Measurements from ENCODE around the gene SGF29.

SGF29 gene

GRCh38 chr16:28589069-28589468 lies 35.3 kb downstream of the SGF29 start:
- Histone ChIP-seq H2BK5ac (ENCODE audit: low read length) (no peak overlapping the region), H3K4me1 (ENCODE audit: control insufficient read depth, low read depth, low read length) (no peaks in the 10 kb centered on the region), H3K4me3 (ENCODE audit: low read length) (no peak overlapping the region), H3K56ac (ENCODE audit: low read length) (no peak overlapping the region), H3K27me3 (ENCODE audit: insufficient read depth, low read length, poor library complexity) (no peaks in the 10 kb centered on the region), H3K79me2 (ENCODE audit: control insufficient read depth, insufficient read depth, low read length) (no peaks in the 10 kb centered on the region), H3K23ac (ENCODE audit: low read length) (no peak overlapping the region), H3K36me3 (ENCODE audit: control insufficient read depth, insufficient read depth, low read length) (no peaks in the 10 kb centered on the region), H3K4me2 (ENCODE audit: low read length) (no peak overlapping the region), H3K27ac (ENCODE audit: low read depth, low read length) (no peak overlapping the region), H3K4ac (ENCODE audit: low read depth, low read length) (no peak overlapping the region), H3K18ac (ENCODE audit: low read length) (no peak overlapping the region), H4K5ac (ENCODE audit: low read length) (no peak overlapping the region), H3K9ac (ENCODE audit: low read length) (no peak overlapping the region), H4K8ac (ENCODE audit: low read depth, low read length) (no peak overlapping the region), H3K79me1 (ENCODE audit: low read length) (no peaks in the 10 kb centered on the region), H2AK5ac (ENCODE audit: low read length) (no peak overlapping the region), H2BK15ac (replicated peaks; ENCODE audit: low read depth) (no peak overlapping the region), H2BK120ac (ENCODE audit: low read depth, low read length) (no peak overlapping the region)
- no peak for DNase-seq
- WGBS (ENCODE audit: extremely low coverage, insufficient coverage, low lambda C conversion rate), result no CpG with 5 or more reads among the region's 8 CpGs

GRCh38 chr16:28589930-28590329 lies 36.2 kb downstream of the SGF29 start:
- Histone ChIP-seq H3K9ac (ENCODE audit: low read length) (no peak overlapping the region), H2BK5ac (ENCODE audit: low read length) (no peak overlapping the region), H3K79me1 (ENCODE audit: low read length) (no peaks in the 10 kb centered on the region), H3K56ac (ENCODE audit: low read length) (no peak overlapping the region), H3K4me1 (ENCODE audit: control insufficient read depth, low read depth, low read length) (no peaks in the 10 kb centered on the region), H4K5ac (ENCODE audit: low read length) (no peak overlapping the region), H4K8ac (ENCODE audit: low read depth, low read length) (no peak overlapping the region), H3K4ac (ENCODE audit: low read depth, low read length) (no peak overlapping the region), H2AK5ac (ENCODE audit: low read length) (no peak overlapping the region), H3K4me2 (ENCODE audit: low read length) (no peak overlapping the region), H2BK15ac (replicated peaks; ENCODE audit: low read depth) (no peak overlapping the region), H3K4me3 (ENCODE audit: low read length) (no peak overlapping the region), H3K36me3 (ENCODE audit: control insufficient read depth, insufficient read depth, low read length) (no peaks in the 10 kb centered on the region), H3K18ac (ENCODE audit: low read length) (no peak overlapping the region), H2BK120ac (ENCODE audit: low read depth, low read length) (no peak overlapping the region), H3K27ac (ENCODE audit: low read depth, low read length) (no peak overlapping the region), H3K79me2 (ENCODE audit: control insufficient read depth, insufficient read depth, low read length) (no peaks in the 10 kb centered on the region), H3K27me3 (ENCODE audit: insufficient read depth, low read length, poor library complexity) (no peaks in the 10 kb centered on the region), H3K23ac (ENCODE audit: low read length) (no peak overlapping the region)
- WGBS (ENCODE audit: extremely low coverage, insufficient coverage, low lambda C conversion rate), result no CpG with 5 or more reads among the region's 13 CpGs
- no peak for DNase-seq

DNA sequence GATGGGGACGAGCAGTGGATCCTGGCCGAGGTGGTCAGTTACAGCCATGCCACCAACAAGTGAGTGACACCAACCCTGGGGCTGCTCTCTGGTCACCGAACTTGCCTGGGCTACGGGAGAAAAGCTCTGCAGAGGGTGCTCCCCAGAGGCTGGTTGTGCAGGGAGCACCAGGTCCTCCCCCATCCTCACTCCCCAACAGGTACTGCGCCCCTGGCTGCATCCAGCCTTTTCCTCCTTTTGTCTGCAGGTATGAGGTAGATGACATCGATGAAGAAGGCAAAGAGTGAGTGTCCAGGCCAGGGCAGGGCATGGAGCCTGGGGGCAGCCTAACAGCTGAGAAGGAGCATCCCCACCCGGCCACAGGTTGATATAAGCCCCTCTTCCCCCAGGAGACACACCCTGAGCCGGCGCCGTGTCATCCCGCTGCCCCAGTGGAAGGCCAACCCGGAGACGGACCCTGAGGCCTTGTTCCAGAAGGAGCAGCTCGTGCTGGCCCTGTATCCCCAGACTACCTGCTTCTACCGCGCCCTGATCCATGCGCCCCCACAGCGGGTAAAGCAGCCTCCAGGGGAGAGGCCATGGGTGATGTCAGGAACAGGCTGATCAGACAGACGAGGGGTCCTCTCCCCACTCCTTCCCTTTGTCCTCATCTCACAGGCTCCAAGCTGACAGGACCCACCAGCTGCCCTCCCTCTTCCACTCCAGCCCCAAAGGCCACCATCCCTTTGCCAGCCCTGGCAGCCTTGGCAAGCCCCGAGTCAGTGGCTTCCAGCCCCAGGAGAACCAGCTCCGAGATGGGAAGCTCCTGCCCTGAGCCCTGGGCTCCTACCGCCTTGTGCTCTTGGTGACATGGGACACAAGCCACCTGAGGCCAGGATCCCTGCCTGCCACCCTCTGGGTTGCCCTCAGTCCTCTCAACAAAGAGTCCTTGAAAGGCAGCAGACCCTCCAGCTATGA lies 36.9 kb downstream of the SGF29 start:
- no peaks in the 10 kb centered on the region for H3K79me1 ChIP-seq (ENCODE audit: low read length)
- no peak overlapping the region for H2BK120ac ChIP-seq (ENCODE audit: low read depth, low read length)
- no peak overlapping the region for H3K23ac ChIP-seq (ENCODE audit: low read length)
- no peak overlapping the region for H3K56ac ChIP-seq (ENCODE audit: low read length)
- H3K4me1 ChIP-seq (ENCODE audit: control insufficient read depth, low read depth, low read length), result no peaks in the 10 kb centered on the region
- no peak overlapping the region for H2BK15ac ChIP-seq (replicated peaks; ENCODE audit: low read depth)
- H4K5ac ChIP-seq (ENCODE audit: low read length), result no peak overlapping the region
- H3K9ac ChIP-seq (ENCODE audit: low read length), result no peak overlapping the region
- DNase-seq, result no peak
- H3K36me3 ChIP-seq (ENCODE audit: control insufficient read depth, insufficient read depth, low read length), result no peaks in the 10 kb centered on the region
- no CpG with 5 or more reads among the region's 22 CpGs for WGBS (ENCODE audit: extremely low coverage, insufficient coverage, low lambda C conversion rate)
- H3K4me2 ChIP-seq (ENCODE audit: low read length), result no peak overlapping the region
- no peak overlapping the region for H4K8ac ChIP-seq (ENCODE audit: low read depth, low read length)
- no peak overlapping the region for H2AK5ac ChIP-seq (ENCODE audit: low read length)
- H3K18ac ChIP-seq (ENCODE audit: low read length), result no peak overlapping the region
- H3K79me2 ChIP-seq (ENCODE audit: control insufficient read depth, insufficient read depth, low read length), result no peaks in the 10 kb centered on the region
- H2BK5ac ChIP-seq (ENCODE audit: low read length), result no peak overlapping the region
- H3K27ac ChIP-seq (ENCODE audit: low read depth, low read length), result no peak overlapping the region
- no peaks in the 10 kb centered on the region for H3K27me3 ChIP-seq (ENCODE audit: insufficient read depth, low read length, poor library complexity)
- no peak overlapping the region for H3K4ac ChIP-seq (ENCODE audit: low read depth, low read length)
- H3K4me3 ChIP-seq (ENCODE audit: low read length), result no peak overlapping the region

DNA sequence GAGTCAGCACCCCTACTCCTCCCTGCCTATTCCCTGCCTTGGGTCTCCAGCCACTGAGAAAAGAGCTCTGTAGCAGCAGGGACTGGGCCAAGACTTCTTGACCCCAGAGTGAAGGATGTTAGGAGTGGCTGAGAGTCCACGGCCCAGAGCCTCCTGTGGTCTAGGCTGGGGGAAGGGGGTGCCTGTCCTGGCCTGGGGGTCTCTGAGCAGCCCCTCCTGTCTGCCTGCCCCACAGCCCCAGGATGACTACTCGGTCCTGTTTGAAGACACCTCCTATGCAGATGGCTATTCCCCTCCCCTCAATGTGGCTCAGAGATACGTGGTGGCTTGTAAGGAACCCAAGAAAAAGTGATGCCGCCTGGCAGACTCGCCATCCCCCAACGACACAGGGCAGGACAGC lies 37.6 kb downstream of the SGF29 start:
- Histone ChIP-seq H3K36me3 (ENCODE audit: control insufficient read depth, insufficient read depth, low read length) (no peaks in the 10 kb centered on the region), H3K56ac (ENCODE audit: low read length) (no peak overlapping the region), H3K79me1 (ENCODE audit: low read length) (no peaks in the 10 kb centered on the region), H3K4me1 (ENCODE audit: control insufficient read depth, low read depth, low read length) (no peaks in the 10 kb centered on the region), H3K79me2 (ENCODE audit: control insufficient read depth, insufficient read depth, low read length) (no peaks in the 10 kb centered on the region), H3K4me3 (ENCODE audit: low read length) (no peak overlapping the region), H3K27ac (ENCODE audit: low read depth, low read length) (no peak overlapping the region), H2BK15ac (replicated peaks; ENCODE audit: low read depth) (no peak overlapping the region), H4K5ac (ENCODE audit: low read length) (no peak overlapping the region), H3K4me2 (ENCODE audit: low read length) (no peak overlapping the region), H3K9ac (ENCODE audit: low read length) (no peak overlapping the region), H4K8ac (ENCODE audit: low read depth, low read length) (no peak overlapping the region), H3K27me3 (ENCODE audit: insufficient read depth, low read length, poor library complexity) (no peaks in the 10 kb centered on the region), H3K18ac (ENCODE audit: low read length) (no peak overlapping the region), H3K4ac (ENCODE audit: low read depth, low read length) (no peak overlapping the region), H2AK5ac (ENCODE audit: low read length) (no peak overlapping the region), H2BK120ac (ENCODE audit: low read depth, low read length) (no peak overlapping the region), H3K23ac (ENCODE audit: low read length) (no peak overlapping the region), H2BK5ac (ENCODE audit: low read length) (no peak overlapping the region)
- no CpG with 5 or more reads among the region's 6 CpGs for WGBS (ENCODE audit: extremely low coverage, insufficient coverage, low lambda C conversion rate)
- no peak for DNase-seq

GRCh38 chr16:28592511-28592910 lies 38.8 kb downstream of the SGF29 start:
- Histone ChIP-seq H3K79me2 (ENCODE audit: control insufficient read depth, insufficient read depth, low read length) (no peaks in the 10 kb centered on the region), H3K79me1 (ENCODE audit: low read length) (no peaks in the 10 kb centered on the region), H3K56ac (ENCODE audit: low read length) (no peak overlapping the region), H3K36me3 (ENCODE audit: control insufficient read depth, insufficient read depth, low read length) (no peaks in the 10 kb centered on the region), H3K4ac (ENCODE audit: low read depth, low read length) (no peak overlapping the region), H3K4me2 (ENCODE audit: low read length) (no peak overlapping the region), H4K5ac (ENCODE audit: low read length) (no peak overlapping the region), H2BK15ac (replicated peaks; ENCODE audit: low read depth) (no peak overlapping the region), H3K18ac (ENCODE audit: low read length) (no peak overlapping the region), H4K8ac (ENCODE audit: low read depth, low read length) (no peak overlapping the region), H2BK120ac (ENCODE audit: low read depth, low read length) (no peak overlapping the region), H3K23ac (ENCODE audit: low read length) (no peak overlapping the region), H3K27me3 (ENCODE audit: insufficient read depth, low read length, poor library complexity) (no peaks in the 10 kb centered on the region), H3K4me3 (ENCODE audit: low read length) (no peak overlapping the region), H3K4me1 (ENCODE audit: control insufficient read depth, low read depth, low read length) (peaks cover 1% of the 10 kb centered on the region), H2BK5ac (ENCODE audit: low read length) (no peak overlapping the region), H3K27ac (ENCODE audit: low read depth, low read length) (no peak overlapping the region), H2AK5ac (ENCODE audit: low read length) (no peak overlapping the region), H3K9ac (ENCODE audit: low read length) (no peak overlapping the region)
- WGBS (ENCODE audit: extremely low coverage, insufficient coverage, low lambda C conversion rate), result no CpG with 5 or more reads among the region's 5 CpGs
- DNase-seq, result no peak
